IMR-90 (cell line): ENCODE data around the gene OPCML. TPM values are rescaled to one million over a fixed set of nuclear protein-coding genes. Genes with fewer than 3 reads are reported as not detected.

Source experiments
- ATAC-seq: fragments of 200-7000 bp; cut with Tn5 transposase; 2 replicates; pipeline ENCODE4 v1.9.1; 2020; ENCODE audit warnings: low read depth, mild to moderate bottlenecking, moderate library complexity
- BruUV-seq: library from RNA; stranded (reverse); fragments of 400-500 nt; replicated peaks from 2 replicates; lab custom pipeline; 2021; lab: Mats Ljungman, UMichigan
- CTCF ChIA-PET: fragments of 300-600 bp; formaldehyde crosslinking; extraction: SDS; loops from one replicate; lab custom pipeline; 2021; ENCODE audit warnings: antibody characterized with exemption; lab: Yijun Ruan, JAX
- POLR2A ChIA-PET: fragments of 300-600 bp; sonication (Branson Sonifier 250); formaldehyde crosslinking; loops from one replicate; lab custom pipeline; 2022; ENCODE audit warnings: antibody characterized with exemption; ENCODE audit not compliant: unreplicated experiment; lab: Charles Lee
- DNase-seq: peaks from one replicate; pipeline ENCODE4 v3.0.0; 2013
- H2AFZ ChIP-seq: replicated peaks from 2 replicates; pipeline ENCODE3; 2013; ENCODE audit warnings: low read length, mild to moderate bottlenecking; ENCODE audit not compliant: poor library complexity
- H2AK5ac ChIP-seq: 2 replicates; pipeline ENCODE4 v1.6.1; 2013; ENCODE audit warnings: low read depth, low read length, inconsistent platforms
- H2AK9ac ChIP-seq: replicated peaks from 2 replicates; pipeline ENCODE3; 2013; ENCODE audit warnings: mild to moderate bottlenecking, low read depth, low read length, moderate library complexity; ENCODE audit not compliant: poor library complexity
- H2BK120ac ChIP-seq: 2 replicates; pipeline ENCODE4 v1.6.1; 2013; ENCODE audit warnings: low read depth, low read length, inconsistent platforms
- H2BK15ac ChIP-seq: 3 replicates; pipeline ENCODE4 v1.6.1; 2013; ENCODE audit warnings: low read depth, low read length, inconsistent platforms
- H2BK20ac ChIP-seq: 2 replicates; pipeline ENCODE4 v1.6.1; 2013; ENCODE audit warnings: low read depth, mild to moderate bottlenecking, inconsistent platforms, low read length, moderate library complexity
- H2BK5ac ChIP-seq: 2 replicates; pipeline ENCODE4 v1.6.1; 2013; ENCODE audit warnings: mild to moderate bottlenecking, low read depth, low read length, inconsistent platforms; ENCODE audit not compliant: poor library complexity, severe bottlenecking
- H3K14ac ChIP-seq: replicated peaks from 2 replicates; pipeline ENCODE4 v1.6.1; 2013; ENCODE audit warnings: low read depth, low read length, inconsistent platforms
- H3K18ac ChIP-seq: 2 replicates; pipeline ENCODE4 v1.6.1; 2013; ENCODE audit warnings: low read depth, low read length, control low read depth
- H3K23ac ChIP-seq: 2 replicates; pipeline ENCODE4 v1.6.1; 2013; ENCODE audit warnings: low read depth, low read length, inconsistent platforms
- H3K27ac ChIP-seq: 2 replicates; pipeline ENCODE4 v1.5.1; 2013; ENCODE audit warnings: mild to moderate bottlenecking, control low read depth, low read length; ENCODE audit not compliant: insufficient read depth
- H3K27me3 ChIP-seq: 2 replicates; pipeline ENCODE4 v1.6.1; 2013; ENCODE audit warnings: low read length; ENCODE audit not compliant: control insufficient read depth, insufficient read depth
- H3K36me3 ChIP-seq: 2 replicates; pipeline ENCODE4 v1.6.1; 2013; ENCODE audit warnings: low read length, mixed read lengths; ENCODE audit not compliant: control insufficient read depth, insufficient read depth
- H3K4ac ChIP-seq: 2 replicates; pipeline ENCODE4 v1.6.1; 2013; ENCODE audit warnings: low read depth, low read length, inconsistent platforms
- H3K4me1 ChIP-seq: 2 replicates; pipeline ENCODE4 v1.6.1; 2013; ENCODE audit warnings: low read length, mixed read lengths; ENCODE audit not compliant: control insufficient read depth, insufficient read depth
- H3K4me2 ChIP-seq: 2 replicates; pipeline ENCODE4 v1.6.1; 2013; ENCODE audit warnings: low read depth, mild to moderate bottlenecking, control low read depth, low read length, moderate library complexity
- H3K4me3 ChIP-seq: 2 replicates; pipeline ENCODE4 v1.5.1; 2013; ENCODE audit warnings: low read depth, mild to moderate bottlenecking, control low read depth, low read length, moderate library complexity; ENCODE audit not compliant: insufficient read depth
- H3K56ac ChIP-seq: 2 replicates; pipeline ENCODE4 v1.6.1; 2013; ENCODE audit warnings: low read length, inconsistent platforms; ENCODE audit not compliant: insufficient read depth; ENCODE audit errors: extremely low read depth
- H3K79me1 ChIP-seq, 2 experiments: 2 replicates each; pipeline ENCODE4 v1.6.1; 2013; ENCODE audit warnings: low read length in 2 of 2, inconsistent platforms in 1 of 2, low read depth in 1 of 2
- H3K9ac ChIP-seq: 2 replicates; pipeline ENCODE4 v1.6.1; 2013; ENCODE audit warnings: low read depth, low read length, control low read depth
- H3K9me1 ChIP-seq: 2 replicates; pipeline ENCODE4 v1.6.1; 2013; ENCODE audit warnings: low read length, inconsistent platforms; ENCODE audit not compliant: insufficient read depth
- H3K9me3 ChIP-seq: 2 replicates; pipeline ENCODE4 v1.6.1; 2013; ENCODE audit warnings: low read length; ENCODE audit not compliant: control insufficient read depth, insufficient read depth
- H4K20me1 ChIP-seq: 2 replicates; pipeline ENCODE4 v1.6.1; 2013; ENCODE audit warnings: low read length, inconsistent platforms; ENCODE audit not compliant: insufficient read depth
- H4K5ac ChIP-seq: 2 replicates; pipeline ENCODE4 v1.6.1; 2013; ENCODE audit warnings: mild to moderate bottlenecking, low read depth, low read length, control low read depth
- H4K8ac ChIP-seq, 2 experiments: 2 replicates each; pipeline ENCODE4 v1.6.1; 2013; ENCODE audit warnings: low read depth in 2 of 2, low read length in 2 of 2, control low read depth in 1 of 2, inconsistent platforms in 1 of 2
- H4K91ac ChIP-seq: 2 replicates; pipeline ENCODE4 v1.6.1; 2013; ENCODE audit warnings: low read depth, low read length, inconsistent platforms; ENCODE audit not compliant: insufficient read depth
- BHLHE40 ChIP-seq: fragments of 150-350 bp; IDR thresholded peaks from 2 replicates; pipeline ENCODE4 v1.6.1; 2016; ENCODE audit warnings: mild to moderate bottlenecking, low read depth, low read length
- CEBPB ChIP-seq: IDR thresholded peaks from 2 replicates; pipeline ENCODE4 v1.6.1; 2012; ENCODE audit warnings: low read depth, low read length, improper control_type of control experiment
- POLR2A ChIP-seq: IDR thresholded peaks from 2 replicates; pipeline ENCODE4 v1.6.1; 2012; ENCODE audit warnings: mild to moderate bottlenecking, low read depth, low read length
- RAD21 ChIP-seq: IDR thresholded peaks from 2 replicates; pipeline ENCODE4 v1.6.1; 2012; ENCODE audit warnings: low read length, improper control_type of control experiment
- RCOR1 ChIP-seq: IDR thresholded peaks from 2 replicates; pipeline ENCODE4 v1.6.1; 2012; ENCODE audit warnings: mild to moderate bottlenecking, low read length, improper control_type of control experiment; ENCODE audit not compliant: insufficient replicate concordance
- RFX5 ChIP-seq: IDR thresholded peaks from 2 replicates; pipeline ENCODE4 v1.8.0; 2012; ENCODE audit warnings: low read depth, mild to moderate bottlenecking, low read length, moderate library complexity
- WGBS, 2 experiments: methylation state at CpG; one replicate each; pipeline versions ENCODE4 v1.1.5 to v1.1.7; 2013; ENCODE audit warnings: missing lambda C conversion rate in 2 of 2; ENCODE audit not compliant: insufficient read length in 1 of 2; ENCODE audit errors: extremely low coverage in 2 of 2; 5-methylcytosine and 5-hydroxymethylcytosine counted together
- dilution Hi-C: fragments of 300-500 bp; cut with HindIII; formaldehyde crosslinking; loops from one replicate; pipeline ENCODE4 v1.14.3; 2018; ENCODE audit warnings: low sequenced_read_pairs; ENCODE audit not compliant: unreplicated experiment
- in situ Hi-C: fragments of 300-500 bp; cut with MboI; formaldehyde crosslinking; loops from 3 replicates; pipeline ENCODE4 v1.14.3; 2019; ENCODE audit warnings: low sequenced_read_pairs, inconsistent platforms, mixed read lengths
- intact Hi-C: fragments of 100-400 bp; cut with micrococcal nuclease; formaldehyde crosslinking; loops from 2 replicates; pipeline ENCODE4 v1.10.0; 2022
- polyA plus RNA-seq, 3 experiments: library from polyadenylated mRNA; depleted of rRNA; stranded (reverse); fragments of >200 nt; gene quantifications; 2 replicates each; pipeline ENCODE4 v1.2.3, GENCODE V29; 2012; ENCODE audit warnings: low replicate concordance in 1 of 3
- total RNA-seq: library from RNA; depleted of rRNA; stranded (reverse); fragments of >200 nt; gene quantifications from 2 replicates; pipeline ENCODE4 v1.2.3, GENCODE V29; 2012

The OPCML gene
- total and polyA plus RNA-seq, 2 of the 4 experiments (the other 2 are of a cell fraction) = under 0.01 to 2.6 TPM

DNA sequence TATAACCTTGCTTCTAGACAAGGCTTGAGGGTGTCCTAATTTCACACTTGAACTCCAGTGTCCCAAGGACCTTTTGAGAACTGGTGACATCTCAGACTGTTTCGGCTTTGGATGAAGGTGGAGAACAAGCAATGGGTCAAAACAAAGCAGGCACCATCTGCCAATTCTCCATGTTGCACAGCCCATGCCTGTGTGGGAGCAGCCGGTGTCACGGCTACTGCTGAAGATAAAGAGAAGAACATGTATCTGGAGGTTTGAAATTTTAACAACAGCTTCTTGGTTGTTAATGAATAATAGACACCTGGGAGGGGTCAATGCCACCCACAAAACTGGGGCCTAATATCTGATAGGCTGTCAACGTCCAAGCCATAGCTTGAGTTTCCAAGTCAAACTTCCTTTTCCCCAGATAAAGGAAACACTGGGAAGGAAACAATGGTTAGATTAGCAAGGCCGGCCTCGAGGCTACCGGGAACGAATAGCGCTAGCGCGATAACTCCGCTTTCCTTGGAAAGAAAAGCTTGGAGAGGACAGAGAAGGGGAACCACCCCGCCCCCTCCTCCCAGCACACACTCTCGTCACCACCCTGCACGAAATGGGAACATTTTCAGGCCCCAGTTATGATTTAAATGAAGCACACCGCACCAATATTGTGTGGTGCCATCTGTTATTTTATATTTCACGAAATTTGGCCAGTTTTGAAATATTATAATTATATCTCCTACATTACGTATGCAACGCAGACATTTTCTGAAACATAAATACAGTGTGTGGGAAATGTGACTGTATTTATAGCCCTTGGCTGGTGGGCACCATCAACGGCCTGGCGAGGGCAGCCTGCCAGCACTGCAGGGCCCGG is 21.8 kb upstream of the OPCML start:
- Histone ChIP-seq H3K18ac (no peak overlapping the region), H2BK15ac (no peak overlapping the region), H3K14ac (no peak overlapping the region), H2BK5ac (no peak overlapping the region), H3K4me3 (no peak overlapping the region), H3K4me2 (no peak overlapping the region), H4K8ac (no peak overlapping the region), H2AK5ac (no peak overlapping the region), H4K91ac (no peak overlapping the region), H3K27ac (no peak overlapping the region), H3K9me1 (no peaks in the 10 kb centered on the region), H3K36me3 (no peaks in the 10 kb centered on the region), H3K79me1 (no peaks in the 10 kb centered on the region), H3K23ac (no peak overlapping the region), H2AFZ (no peak overlapping the region), H3K56ac (no peak overlapping the region), H3K4ac (no peak overlapping the region), H4K20me1 (no peaks in the 10 kb centered on the region), H3K27me3 (no peaks in the 10 kb centered on the region), H2BK20ac (no peak overlapping the region), H2AK9ac (no peak overlapping the region), H4K5ac (no peak overlapping the region), H2BK120ac (no peak overlapping the region), H3K9ac (no peak overlapping the region), H3K9me3 (peaks cover 47% of the 10 kb centered on the region), H3K4me1 (no peaks in the 10 kb centered on the region)
- no peak for TF ChIP-seq RFX5
- TF ChIP-seq CEBPB = no peak
- TF ChIP-seq BHLHE40 = no peak
- no peak for TF ChIP-seq RCOR1
- TF ChIP-seq POLR2A = no peak
- no peak for TF ChIP-seq RAD21
- BruUV-seq = no TSS peak
- POLR2A ChIA-PET = no interaction called here
- intact Hi-C loops (no loop called here), in situ Hi-C loops (no loop called here), dilution Hi-C loops (no loop called here)
- WGBS, 2 experiments = no CpG with 5 or more reads among the region's 22 CpGs
- ATAC-seq (no peak), DNase-seq (no peak)
- CTCF ChIA-PET = no interaction called here
